Glomerular visceral epithelial cell (primary cell): ENCODE measurements around the gene VHLL.

Experiments used
- DNase-seq: peaks from one replicate; pipeline ENCODE4 v3.0.0-alpha.2; 2016; ENCODE audit errors: extremely low spot score

The VHLL gene

DNA sequence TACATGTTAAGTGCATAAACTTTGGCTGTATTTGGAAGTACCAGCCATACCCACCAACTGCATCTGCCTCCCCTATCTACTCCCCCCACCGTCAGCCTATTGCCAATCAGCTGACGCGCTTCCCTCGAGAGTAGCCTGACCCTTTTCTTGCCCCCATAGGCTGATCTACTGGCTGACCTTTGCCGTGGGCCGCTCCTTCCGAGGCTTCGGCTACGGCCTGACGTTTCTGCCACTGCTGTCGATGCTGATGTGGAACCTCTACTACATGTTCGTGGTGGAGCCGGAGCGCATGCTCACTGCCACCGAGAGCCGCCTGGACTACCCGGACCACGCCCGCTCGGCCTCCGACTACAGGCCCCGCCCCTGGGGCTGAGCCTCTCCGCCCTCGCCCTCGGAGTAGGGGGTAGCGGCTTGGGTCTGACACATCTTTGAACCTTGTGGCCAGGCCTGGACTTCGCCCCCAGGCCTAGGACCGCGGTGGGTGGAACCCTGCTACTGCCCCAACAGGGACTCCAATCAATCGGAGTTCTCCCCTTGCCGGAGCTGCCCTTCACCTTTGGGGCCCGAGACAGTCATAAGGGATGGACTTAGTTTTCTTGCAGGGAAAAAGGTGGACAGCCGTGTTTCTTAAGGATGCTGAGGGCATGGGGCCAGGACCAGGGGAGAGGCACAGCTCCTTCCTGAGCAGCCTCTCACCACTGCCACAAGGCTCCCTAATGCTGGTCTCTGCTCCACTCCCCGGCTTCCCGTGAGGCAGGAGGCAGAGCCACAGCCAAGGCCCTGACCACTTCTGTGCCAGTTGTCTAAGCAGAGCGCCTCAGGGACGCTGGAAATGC is 7.7 kb downstream of the VHLL start:
- DNase-seq: peak; percentile 75

DNA sequence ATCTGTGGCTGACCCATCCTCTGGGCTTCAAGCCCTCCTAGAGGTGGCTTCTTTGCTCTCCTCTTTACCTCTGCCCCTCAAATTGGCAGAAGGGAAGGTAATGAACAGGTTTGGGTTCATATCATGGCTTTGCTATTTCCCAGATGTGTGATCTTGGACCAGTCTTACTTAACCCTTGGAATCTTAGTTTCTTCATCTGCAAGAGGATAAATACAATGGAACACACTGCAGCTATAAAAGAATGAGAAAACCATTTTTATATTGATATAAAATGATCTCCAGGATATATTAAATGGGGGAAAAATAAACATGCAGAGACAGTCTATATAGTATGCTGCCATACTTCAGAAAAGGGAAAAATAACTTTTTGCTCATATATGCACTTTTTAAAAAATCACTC is 9.2 kb downstream of the VHLL start:
- DNase-seq: no peak

DNA sequence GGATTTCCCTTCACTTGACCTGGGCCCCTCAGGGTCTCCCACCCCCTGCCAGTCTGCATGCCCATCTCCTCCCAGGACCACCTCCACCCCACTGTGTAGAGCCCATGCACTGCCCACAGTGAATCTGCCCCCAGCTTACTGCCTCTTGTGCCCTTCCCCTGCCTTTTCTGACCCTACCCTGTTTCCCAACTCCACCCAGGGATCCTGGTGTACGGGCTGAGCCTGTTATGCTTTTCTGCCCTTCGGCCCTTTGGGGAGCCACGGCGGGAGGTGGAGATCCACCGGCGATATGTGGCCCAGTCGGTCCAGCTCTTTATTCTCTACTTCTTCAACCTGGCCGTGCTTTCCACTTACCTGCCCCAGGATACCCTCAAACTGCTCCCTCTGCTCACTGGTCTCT is 13.0 kb downstream of the VHLL start:
- no peak for DNase-seq

DNA sequence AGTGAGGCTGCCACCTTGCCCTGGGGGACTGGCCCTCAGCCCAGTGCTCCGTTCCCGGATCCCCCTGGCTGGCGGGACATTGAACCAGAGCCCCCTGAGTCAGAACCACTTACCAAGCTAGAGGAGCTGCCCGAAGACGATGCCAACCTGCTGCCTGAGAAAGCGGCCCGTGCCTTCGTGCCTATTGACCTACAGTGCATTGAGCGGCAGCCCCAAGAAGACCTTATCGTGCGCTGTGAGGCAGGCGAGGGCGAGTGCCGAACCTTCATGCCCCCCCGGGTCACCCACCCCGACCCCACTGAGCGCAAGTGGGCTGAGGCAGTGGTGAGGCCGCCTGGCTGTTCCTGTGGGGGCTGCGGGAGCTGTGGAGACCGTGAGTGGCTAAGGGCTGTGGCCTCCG is 13.7 kb downstream of the VHLL start:
- DNase-seq: no peak

DNA sequence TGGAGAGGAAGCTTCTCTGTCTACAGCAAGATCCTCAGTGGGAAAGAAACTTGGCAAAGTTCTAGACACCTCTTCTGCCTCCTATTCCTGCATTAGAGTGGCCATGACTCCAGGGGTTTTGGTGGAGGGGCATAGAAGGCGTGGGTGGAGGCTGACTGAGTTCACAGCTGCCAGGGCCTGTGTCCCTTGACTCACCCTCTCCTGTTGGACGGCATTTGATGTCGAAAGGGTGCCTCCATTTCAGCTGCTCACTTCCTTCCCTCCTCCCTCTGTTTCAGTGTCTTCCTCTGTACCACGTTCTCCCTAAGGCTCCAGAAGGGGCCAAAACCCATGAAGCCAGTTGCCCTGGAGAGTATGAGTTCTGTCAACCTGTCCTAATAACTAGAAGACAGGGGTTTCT is 14.3 kb downstream of the VHLL start:
- no peak for DNase-seq

DNA sequence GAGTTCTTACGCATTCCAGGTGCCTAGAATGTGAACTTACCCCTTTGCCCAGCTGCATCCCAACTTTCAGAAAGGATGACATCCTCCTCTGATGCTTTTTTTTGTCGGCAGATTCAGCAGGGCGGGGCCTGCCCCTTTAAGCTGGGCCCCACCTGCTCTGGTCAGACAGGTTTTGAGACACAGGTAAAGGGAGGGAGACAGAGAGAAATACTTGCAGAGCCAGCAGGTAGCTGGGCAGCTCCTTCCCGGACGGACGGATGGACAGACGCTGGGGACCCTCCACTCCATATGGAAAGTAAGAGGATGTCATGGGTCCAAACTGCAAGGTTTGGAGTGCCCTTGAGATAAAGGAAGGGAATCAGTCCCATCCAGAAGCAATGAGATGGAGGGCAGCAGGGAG is 15.0 kb downstream of the VHLL start, which contains the start of gene TMEM79:
TSS of gene TMEM79 (plus strand) at position 214 of the 400 bp plus-strand sequence. CDS start 902 bp downstream, outside the sequence.
- no peak for DNase-seq

DNA sequence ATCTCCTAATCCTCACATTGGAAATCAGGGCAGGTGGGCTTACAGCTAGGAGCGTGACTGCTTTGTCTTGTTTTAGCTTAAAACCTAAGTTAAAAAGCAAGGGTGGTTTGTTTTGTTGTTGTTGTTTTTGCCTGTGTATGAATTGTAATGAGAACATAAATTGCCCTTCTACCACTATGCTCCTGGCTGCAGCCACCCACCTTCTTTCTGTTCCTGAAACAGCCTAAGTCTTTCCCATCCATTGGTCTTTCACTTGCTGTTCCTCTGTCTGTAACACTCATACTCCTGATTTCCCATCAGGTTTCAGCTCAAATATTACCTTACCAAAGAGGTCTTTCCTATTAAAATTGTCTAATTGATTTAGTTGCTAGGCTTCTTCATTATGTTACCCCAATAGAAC is 15.6 kb downstream of the VHLL start:
- no peak for DNase-seq

DNA sequence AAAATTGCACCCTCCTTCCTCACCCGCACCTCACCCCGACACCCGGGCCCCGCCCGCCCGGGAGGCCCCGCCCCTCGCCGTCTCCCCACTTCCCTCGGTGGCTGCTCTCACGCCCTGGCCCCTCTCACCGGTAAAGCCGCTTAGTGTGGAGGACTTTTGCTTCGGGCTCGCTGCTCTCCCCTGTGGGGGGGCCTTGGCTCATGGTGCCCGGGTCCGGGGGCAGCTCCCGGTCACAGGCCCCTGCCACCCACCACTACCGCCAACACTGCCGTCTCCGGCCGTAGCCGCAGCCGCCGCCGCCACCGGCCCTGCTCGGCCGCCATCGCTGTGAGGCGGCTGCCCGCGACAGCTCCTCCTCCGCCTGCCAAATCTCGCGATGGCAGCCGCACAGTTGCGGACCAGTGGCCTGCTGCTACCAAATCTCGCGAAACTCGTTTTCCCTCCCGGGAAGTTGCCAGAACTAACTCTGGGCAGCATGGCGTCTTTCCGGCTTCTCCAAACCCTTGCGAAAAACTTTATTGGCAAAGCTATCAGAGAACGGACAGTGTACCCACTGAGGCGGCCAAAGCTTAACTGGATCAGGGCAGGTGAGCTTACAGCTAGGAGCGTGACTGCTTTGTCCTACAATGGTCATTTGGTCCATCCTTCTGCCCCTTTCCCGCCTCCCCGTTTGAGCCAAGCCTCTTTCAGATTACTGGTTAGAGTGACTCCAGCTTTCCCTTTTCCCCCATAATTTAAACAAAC is 16.5 kb downstream of the VHLL start, which contains the start of gene SMG5:
TSS of gene SMG5 (minus strand) at position 347 of the 744 bp plus-strand sequence. CDS start at position 202, 145 bp downstream.
- peak; percentile 98 for DNase-seq

DNA sequence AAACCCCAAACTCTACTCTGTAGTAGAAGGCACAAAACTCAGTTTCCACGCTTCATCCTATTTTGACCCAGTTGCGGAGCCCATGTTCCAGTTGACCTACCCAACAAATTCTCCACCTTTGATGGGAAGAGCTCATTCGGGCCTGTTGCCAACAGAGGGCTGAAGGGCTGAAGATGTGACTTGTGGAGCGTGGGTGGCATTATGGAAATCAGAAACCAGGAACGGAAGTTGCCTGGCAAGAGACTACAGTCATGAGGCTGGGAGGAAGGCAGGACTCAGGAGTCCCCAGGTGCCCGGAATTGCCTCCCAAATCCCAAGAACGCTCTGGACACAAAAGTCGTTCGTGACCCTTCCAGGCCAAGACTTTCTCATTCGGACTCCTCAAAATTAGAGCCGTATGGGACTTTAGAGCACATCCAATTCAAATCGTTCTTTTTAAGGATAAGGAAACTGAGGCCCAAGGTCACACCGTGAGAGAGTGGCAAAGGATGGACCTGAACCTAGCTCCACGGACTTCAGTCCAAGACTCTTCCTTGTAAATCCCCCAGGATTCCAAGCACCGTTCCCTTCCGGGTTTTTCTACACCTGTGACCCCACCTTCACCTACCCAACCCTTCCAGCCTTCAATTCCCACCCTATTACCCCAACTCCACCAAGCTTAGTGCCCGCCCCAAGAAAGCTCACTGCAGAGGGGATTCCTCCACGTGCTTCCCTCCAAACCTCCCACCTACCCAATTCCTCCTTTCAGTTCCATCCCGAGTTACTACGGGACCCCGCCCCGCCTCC is 17.2 kb downstream of the VHLL start:
- DNase-seq: peak; percentile 52

DNA sequence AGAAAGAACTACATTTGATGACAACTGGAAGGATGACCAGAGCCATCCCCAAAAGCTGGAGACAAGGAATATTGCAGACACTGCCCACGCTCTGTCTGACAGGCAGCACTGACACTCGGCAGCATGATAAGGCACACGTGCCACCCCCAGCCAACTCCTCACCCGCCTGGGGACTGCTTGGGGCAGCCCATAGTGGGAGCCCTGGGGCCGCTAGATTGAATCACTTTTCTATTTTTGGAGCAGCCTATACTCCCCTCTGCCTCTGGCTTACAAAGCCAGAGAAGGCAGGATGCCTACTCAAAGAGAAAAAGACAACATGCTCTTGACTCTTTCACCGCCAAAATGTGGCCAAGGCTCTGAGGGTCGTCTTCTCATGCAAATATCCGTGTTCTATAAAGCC is 17.8 kb downstream of the VHLL start:
- DNase-seq: no peak

DNA sequence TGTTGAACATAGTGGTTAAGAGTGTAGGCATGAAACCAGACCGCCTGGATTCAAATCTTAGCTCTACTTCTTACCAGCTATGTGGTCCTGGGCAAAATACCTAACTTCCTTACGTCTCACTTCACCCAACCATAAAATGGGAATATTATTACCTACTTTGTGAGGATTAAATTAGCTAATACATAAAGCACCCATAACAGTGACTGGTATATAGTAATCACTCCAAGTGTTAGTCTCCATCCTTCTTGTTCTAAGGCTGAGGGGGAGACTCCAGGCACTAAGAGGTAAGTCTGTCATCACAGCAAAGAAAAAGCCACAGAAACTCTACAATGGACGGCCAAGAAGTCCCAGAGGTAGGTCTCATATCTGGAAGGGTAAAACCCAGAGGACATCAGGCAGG is 19.3 kb downstream of the VHLL start:
- DNase-seq: no peak

DNA sequence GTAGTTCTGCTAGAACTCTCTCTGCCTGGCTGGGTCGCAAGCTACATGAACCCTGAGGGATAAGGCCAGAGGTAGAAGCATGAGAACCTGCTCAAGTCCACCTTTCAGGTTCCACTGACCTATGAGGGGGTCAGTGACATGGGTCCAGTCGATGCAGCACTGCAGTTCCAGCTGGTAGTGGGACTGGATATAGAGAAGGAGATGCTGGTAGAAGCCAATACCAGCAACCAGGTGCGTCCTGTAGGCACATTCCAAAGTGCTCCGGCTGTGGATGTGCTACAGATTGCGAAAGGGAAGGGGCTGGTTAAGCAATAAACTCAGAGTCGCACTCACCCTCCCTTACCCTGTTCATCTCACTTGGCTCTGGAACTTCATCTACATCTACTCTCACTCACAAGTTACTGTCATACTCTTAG is 22.1 kb downstream of the VHLL start:
- no peak for DNase-seq

DNA sequence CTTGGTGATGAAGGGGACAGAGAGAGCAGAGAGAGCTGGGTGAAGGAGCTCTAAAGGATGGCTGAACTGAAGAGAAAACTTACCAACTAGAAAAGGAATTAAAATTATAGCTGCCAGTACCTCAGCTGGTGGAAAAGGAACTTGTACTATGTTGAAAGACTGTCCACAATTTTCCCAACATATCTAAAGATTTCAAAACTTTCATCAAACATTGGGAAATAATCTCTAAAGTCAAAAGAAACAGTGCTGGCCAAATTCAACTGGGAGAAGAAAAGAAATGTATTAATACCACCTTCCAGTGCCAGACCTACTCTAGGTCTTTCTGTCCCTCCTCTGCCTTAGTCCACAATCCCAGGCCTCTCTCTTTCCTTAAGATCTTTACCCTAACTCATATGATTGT is 22.6 kb downstream of the VHLL start:
- no peak for DNase-seq

DNA sequence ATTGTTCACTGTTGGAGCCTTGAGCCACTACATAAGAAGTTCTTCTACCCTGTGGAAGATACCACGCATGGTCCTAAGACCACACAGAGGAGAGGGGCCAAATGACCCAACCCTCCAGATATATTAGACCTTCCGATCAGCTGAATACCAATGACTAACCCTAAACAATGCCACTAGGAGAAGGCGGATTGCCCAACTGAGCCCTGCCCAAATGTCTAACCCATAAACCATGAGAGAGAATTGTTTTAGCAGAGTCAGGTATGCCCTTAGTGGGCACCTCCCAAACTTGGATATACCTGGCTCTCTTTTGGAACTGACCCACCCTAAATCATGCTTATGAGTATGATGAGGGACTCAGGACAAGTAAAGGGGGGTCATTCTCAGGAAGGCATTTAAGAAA is 28.8 kb downstream of the VHLL start:
- DNase-seq: no peak

DNA sequence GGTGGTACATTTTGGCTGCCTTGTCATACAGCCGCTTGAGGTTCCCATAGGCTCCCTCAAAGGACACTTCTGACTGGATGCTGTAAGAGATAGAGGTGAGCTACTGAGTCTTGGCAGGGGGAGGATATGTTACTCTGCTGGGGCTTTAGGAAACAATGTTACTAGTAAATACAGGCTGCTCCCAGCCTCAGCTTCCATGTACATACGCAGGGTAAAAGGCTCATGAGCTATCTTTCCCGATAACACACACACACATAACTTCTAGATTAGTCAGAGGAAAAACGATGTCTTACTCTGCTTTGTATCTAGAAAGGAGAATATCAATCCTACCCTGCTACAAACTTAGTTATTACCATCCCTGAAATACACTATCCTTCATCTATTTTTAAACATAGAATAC is 30.8 kb downstream of the VHLL start:
- no peak for DNase-seq

DNA sequence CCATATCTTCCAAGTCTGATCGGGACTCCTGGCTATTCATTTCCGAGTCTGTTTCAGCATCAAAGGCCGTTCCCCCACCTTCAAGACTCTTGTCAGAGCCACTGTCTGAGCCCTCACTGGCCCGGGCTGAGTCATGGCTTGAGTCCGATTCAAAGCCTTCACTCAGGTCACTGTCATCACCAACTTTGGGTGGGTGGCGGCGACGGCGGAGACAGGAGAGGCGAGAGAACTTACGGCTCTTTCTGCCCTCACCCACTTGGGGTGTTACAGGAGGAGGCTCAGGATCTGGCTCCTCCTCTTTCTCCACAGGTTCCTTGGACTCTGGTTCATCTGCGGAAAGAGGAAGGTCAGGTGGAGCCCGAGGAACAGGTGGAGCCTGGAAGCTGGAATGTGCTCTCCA is 33.1 kb downstream of the VHLL start:
- no peak for DNase-seq

DNA sequence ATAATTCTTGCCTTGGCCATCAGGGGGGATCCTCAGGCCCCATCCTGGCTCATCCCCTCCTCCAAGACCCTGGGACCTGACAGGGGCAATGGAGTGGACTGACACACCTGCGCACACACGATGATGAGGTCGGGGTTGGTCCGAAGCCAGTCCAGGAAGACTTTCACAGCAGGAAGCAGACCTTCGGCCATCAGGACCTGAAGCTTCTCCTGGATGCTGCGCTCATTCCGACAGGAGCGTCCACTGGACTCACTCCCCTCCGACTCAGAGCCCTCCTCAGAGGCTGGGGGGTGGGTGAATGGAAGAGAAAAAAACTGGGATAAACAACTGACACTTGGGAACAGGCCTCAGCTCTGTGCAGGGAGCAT is 35.8 kb downstream of the VHLL start:
- DNase-seq: no peak

DNA sequence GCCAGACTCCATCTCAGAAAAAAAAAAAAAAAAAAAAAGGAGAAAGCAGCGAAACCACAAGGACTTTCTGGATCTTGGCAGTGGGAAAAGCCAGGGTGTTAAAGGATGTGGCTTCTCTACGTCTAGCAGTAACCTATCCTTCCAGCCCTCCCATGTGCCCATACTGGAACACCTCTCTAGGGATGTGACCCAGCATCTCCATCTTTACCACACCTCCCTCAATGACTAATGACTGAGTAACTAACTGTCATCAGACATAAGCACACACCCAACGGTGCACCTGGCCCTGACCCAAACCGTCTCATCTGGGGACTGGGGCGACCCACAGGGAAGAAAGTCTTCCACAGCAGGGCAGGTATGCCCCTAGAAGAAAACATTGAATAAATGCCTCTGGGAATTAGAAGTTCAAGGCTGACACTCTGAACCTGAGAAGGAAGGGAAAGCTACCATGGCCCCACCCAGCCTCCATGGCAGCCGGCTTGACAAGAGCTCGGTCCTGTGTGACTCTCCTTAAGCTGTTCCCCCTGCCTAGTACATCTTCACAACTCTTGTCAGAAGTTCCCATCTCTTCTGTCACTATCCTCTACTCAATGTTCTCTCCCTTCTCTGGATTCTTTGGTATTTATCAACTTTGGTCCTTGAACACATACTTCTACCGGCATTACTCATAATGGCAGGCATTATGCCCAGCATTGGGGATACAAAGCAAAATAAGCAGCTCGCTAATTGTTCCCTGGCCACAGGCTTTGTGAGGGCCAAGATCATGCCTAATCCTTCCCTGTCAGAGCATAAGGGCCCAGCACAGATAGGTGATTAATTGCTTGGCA is 36.4 kb downstream of the VHLL start:
- peak; percentile 34 for DNase-seq

DNA sequence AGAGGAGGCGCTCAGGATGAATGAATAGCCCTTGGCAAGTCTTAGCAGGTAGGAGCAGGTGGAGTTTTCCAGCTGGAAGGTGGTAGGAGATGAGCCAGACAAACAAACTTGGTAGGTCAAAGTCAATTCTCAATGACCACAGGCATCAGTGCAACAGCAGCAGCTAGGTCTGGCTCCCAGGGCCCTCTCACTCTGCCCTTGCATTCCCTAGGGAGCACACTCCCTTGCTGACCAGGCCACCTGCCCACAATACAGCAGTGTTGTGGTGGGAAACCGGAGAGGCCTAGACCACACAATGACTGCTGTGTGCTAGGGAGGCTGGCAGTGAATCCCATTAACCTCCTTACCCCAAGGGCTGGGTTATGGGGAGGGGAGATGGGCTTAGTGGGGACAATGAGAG is 38.2 kb downstream of the VHLL start:
- no peak for DNase-seq

DNA sequence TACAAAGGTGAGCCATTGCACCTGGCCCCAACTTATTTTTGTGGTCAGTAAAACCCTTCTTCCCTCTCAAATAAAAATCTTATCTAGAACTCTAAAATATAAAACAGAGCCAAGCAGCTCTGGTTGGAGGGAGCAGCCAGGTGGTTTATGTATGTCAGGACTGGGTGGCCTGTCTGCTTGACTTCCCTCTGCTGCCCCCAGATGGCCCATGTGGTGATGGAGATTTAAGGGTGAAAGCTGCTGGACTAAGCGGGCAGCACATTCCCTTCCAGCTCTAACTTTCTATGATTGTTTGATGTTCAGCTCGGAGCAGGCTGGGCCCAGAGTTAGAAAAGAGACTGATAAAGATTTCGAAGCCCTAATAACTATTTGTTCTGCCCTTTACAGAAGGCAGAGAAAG is 39.3 kb downstream of the VHLL start:
- no peak for DNase-seq

DNA sequence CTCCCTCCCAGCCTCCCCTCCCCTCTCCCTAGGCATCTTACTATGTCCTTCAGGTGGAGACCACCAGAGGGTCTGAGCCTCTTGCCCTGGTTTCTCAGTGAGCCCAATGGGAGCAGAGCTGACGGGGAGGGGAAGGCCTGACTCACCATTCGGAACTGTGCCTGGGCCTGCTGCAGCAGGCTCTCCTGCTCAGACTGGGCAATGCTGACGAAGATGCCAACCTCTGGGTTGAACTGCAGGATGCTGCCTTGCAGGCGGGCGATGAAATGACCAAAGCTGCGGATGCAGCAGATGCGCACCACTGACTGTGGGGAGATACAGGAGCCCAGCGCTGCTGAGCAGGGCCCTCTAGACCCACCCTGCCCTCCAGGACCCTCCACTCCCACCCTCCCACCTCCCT is 40.2 kb downstream of the VHLL start:
- DNase-seq: no peak
